T-helper 2 cell treated with Interferon-gamma antibody and Interleukin-4, amounts not matched to agents 100 ng/mL and 5 ng/mL, for 36 hours (primary cell): ENCODE results near the gene MED29. TPM values are rescaled to one million over a fixed set of nuclear protein-coding genes. Genes with fewer than 3 reads are reported as not detected.

ENCODE experiments used
- intact Hi-C: fragments of 100-400 bp; cut with micrococcal nuclease; formaldehyde crosslinking; loops from one replicate; pipeline ENCODE4 v1.15.1; 2023
- total RNA-seq: library from RNA; stranded (reverse); gene quantifications from 2 replicates; pipeline ENCODE4 v1.2.3, GENCODE V29; 2022

The MED29 gene, protein sequence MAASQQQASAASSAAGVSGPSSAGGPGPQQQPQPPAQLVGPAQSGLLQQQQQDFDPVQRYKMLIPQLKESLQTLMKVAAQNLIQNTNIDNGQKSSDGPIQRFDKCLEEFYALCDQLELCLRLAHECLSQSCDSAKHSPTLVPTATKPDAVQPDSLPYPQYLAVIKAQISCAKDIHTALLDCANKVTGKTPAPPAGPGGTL
- total RNA-seq = 35.3 and 35.8 TPM in 2 replicates

DNA sequence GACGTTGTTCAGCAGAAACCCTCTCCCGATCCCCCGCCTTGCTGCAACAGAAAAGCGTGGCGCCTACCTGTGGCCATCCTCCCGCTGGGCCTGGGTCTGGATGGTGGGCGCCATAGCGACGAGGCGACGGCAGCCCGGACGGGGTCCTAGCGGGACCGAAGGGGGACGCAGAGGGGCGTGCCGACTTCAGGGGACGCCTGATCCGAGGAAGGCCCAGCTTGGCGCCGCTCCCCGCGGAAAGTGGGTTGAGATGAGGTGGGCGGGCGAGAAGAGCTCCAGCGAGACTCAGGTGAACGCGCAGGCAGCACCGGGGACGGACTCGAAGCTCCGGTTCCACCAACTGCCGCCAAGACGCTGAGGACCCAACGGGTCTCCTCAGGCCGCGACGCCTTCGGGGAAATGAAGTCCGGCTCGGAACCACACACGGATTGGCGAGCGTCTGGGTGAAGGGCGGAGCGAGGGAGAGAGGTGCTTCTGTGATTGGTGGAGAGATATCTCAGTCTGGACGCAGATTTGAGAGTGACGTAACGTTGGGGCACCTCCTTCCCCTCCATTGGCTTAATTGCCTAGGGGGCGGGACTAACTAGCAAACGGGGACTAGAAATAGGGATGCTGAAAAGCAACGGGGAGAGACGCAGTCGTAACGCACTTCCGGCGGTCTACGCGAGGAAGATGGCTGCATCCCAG, at the start of gene MED29, which contains the start of gene PAF1:
Gene MED29 (plus strand): TSS at position 628 of the 687 bp plus-strand sequence. CDS start 45 bp downstream, at position 673.
Gene PAF1 (minus strand): TSS at position 356 of the 687 bp plus-strand sequence. CDS start 242 bp downstream, at position 114.
- intact Hi-C loops = loop anchor here (1.0 kb wide), 5 partner anchors 21 to 89 kb away; partner anchors contain the start of genes PLEKHG2, SAMD4B and TIMM50

GRCh38 chr19:39341719-39342604, 49.2 kb upstream of the MED29 start, which contains the start of gene SAMD4B:
SAMD4B (plus strand) TSS chr19:39342421; CDS start chr19:39356894, 14,473 bp downstream.
- intact Hi-C loops = loop anchor here (1.0 kb wide), 3 partner anchors 49 to 220 kb away; partner anchors contain the start of genes MED29, PAF1 and PLEKHG2

DNA sequence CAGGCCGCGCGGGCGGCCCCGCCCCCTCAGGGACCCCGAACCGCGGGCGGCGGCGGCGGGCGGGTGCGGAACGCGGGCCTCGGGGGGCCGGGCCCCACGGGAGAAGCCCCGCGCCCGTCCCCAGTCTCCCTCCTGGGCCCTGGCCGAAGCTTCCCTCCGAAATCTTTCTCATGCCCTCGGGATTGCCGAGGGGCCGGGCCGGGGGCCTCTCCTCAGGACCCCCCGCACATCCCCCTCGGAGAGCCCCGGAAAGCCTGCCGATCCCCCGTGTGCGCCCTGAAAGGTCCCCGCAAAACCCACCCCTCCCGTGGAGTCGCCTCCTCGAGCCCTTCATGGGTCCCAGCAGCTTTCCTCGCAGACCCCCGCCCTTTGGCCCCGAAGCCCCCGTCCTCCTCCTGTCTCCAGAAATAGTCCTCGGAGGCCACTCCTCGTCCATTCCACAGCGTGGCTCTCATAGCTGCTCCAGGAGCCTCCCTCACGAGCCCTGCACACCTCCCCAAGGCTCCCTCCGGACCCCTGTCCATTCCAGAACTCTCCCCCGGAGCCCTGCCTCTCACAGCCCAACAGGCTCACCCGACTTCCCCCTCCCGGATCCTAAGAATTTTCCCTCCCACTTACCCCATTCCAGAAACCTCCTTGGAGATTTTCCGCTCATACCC, 48.4 kb upstream of the MED29 start:
- intact Hi-C loops = loop anchor here (1.0 kb wide), 3 partner anchors 49 to 220 kb away; partner anchors contain the start of genes MED29, PAF1 and PLEKHG2

- intact Hi-C loops = no loop called here
These were observed 45.2 kb upstream of the MED29 start for GRCh38 chr19:39345956-39346355.

GRCh38 chr19:39347332-39348164, 43.6 kb upstream of the MED29 start:
- intact Hi-C loops = no loop called here

- intact Hi-C loops = no loop called here
These were observed 41.9 kb upstream of the MED29 start for GRCh38 chr19:39349326-39349725.

DNA sequence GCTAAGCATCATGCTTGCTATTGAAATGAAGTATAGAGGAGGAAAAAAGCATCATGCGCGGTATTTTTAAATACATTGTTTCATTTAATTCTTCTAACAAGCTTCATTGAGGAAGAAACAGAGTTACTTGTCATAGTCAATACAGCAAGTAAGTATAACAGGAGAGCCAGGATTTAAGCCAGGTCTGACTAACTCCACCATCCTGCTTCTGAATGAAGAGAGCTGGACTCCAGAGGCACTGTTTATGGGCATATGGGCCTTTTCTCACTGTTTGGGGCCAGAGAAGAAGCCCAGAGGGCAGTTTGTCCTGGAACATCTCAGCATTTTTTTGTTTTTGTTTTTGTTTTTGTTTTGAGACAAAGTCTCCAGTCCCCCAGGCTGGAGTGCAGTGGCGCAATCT, 41.0 kb upstream of the MED29 start:
- intact Hi-C loops = no loop called here

DNA sequence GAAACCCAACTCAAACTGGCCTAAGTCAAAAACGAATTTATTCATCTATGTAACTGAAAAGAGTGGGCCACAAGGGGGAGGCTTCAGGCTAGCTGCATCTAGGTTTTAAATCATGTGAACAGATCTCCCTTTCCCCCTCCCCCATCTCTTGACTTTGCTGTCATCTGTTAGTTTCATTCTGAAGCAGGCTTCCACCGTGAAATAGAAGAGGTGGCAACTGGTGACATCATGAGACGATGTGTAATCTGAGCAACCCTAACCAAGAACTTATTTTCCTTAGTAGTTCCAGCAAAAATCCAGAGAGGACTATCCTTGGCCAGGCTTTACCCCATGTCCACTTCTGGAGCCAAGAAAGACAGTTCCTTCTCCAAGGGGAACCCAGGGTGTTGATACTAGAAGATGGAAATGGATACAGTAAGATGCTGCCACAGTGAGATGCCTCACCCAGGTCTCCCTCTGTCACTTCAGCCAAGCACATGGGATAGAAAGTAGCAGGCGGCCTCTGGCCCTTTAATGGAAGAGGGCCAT, 39.6 kb upstream of the MED29 start:
- intact Hi-C loops = no loop called here

GRCh38 chr19:39352381-39353255, 38.6 kb upstream of the MED29 start:
- intact Hi-C loops = no loop called here

- intact Hi-C loops = no loop called here
These were observed 35.9 kb upstream of the MED29 start for GRCh38 chr19:39355253-39355652.

- intact Hi-C loops = no loop called here
These were observed 35.1 kb upstream of the MED29 start for GRCh38 chr19:39356073-39356472.

GRCh38 chr19:39356647-39357046, 34.5 kb upstream of the MED29 start:
- intact Hi-C loops = no loop called here

DNA sequence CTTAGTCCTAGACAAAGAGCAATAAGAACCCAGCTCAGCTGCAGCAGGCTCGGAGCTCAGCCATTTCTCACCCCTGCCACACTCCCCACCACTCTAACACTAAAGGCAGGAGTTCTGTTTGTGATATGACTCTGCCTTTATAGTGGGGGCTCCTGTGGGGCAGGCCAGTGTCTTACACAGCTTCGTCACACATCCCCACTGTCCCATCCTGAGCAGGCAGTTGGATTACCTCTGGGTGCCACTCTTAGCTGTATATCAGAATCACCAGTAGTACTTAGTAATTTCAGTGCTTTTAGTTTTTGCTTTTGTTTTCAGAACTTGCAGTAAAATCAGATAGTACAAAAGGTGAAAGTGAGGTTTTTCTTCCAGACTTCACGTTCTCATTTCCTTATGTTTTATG, 32.2 kb upstream of the MED29 start:
- intact Hi-C loops = no loop called here

GRCh38 chr19:39360599-39360998, 30.6 kb upstream of the MED29 start:
- intact Hi-C loops = no loop called here

DNA sequence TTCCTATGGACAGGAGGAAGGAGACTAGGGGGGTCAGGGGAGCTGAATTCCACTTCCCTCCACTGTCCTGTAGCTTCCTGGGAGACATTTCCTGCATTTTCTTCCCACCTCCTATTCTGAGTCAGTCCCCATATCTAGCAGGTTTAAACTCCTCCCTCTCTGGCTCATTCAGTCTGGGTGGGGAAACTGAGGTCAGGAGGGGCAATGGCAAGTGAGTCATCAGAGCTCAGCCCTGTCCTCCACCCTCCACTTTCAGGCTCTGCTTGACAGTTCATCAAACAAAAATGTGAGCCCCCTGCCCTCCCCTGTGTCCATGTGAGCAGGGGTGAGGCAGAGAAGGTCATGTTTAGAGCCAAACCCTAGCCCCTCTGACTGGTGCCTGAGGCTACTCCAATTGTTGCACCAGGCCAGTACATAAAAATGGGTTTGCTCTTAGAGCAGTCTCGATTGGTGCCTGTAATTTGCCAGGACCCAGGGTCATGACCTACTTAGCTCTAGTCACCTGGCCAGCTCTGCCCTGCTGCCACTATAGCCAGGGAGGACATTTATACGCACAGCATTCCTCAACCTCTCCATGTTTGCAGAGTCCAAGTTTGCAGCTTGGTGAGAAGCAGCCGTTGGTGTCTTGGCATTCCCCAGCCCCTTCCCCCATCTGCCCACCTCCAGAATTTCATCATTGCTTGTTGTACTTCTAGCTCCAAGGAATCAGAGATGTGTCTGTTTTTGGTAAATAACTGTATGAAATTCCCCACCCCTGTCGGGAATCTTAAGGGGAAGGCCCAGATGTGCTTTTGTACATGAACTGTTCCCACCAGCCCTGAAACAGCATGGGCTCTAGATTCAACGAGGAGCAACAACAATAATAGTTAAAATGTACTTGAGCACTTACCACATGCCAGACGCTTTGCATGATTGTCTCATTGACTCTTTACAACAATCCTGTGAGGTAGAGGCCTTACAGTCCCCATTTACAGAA, 28.2 kb upstream of the MED29 start:
- intact Hi-C loops = no loop called here

GRCh38 chr19:39363901-39364457, 27.2 kb upstream of the MED29 start:
- intact Hi-C loops = no loop called here

DNA sequence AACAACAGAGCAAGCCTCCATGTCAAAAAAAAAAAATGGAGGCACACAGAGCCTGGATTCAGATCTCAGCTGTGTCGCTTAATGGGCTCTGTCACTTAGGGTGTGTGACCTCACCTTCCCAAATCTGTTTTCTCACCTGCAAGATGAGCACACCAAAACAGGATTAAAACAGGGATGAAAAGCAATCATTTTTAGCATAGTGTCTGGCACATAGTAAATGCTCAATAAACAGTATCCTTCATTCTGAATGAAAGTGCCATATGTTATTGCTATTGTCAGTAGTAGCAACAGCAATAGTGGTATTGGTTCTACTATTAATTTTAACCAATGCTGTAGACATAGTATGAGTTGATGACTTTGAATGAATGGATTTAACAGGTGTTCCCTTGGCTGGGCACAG, 25.6 kb upstream of the MED29 start:
- intact Hi-C loops = no loop called here
